Right atrium auricular region (tissue), 2 donors: Measurements from ENCODE around the gene DPM1. TPM values are rescaled to one million over a fixed set of nuclear protein-coding genes. Genes with fewer than 3 reads are reported as not detected.

Experiments used
- DNase-seq: peaks from one replicate; pipeline ENCODE4 v3.0.0-alpha.2; 2019; ENCODE audit warnings: low spot score
- H3K27ac ChIP-seq, 2 donors: fragments of 200-600 bp; sonication (generic); 1 replicate in 1 of 2; 2 replicates in 1 of 2; pipeline ENCODE4 v1.5.1; 2016 to 2019
- H3K27me3 ChIP-seq, 2 donors: fragments of 200-600 bp; sonication (generic); one replicate each; pipeline versions ENCODE4 v1.5.1 to v1.6.0; 2017 to 2019
- H3K36me3 ChIP-seq: fragments of 200-600 bp; sonication (generic); one replicate; pipeline ENCODE4 v1.5.1; 2016
- H3K4me1 ChIP-seq, 2 donors: fragments of 200-600 bp; sonication (generic); one replicate each; pipeline versions ENCODE4 v1.5.1 to v1.6.0; 2017 to 2019
- H3K4me3 ChIP-seq, 2 donors: fragments of 200-600 bp; sonication (generic); 1 replicate in 1 of 2; 2 replicates in 1 of 2; pipeline ENCODE4 v1.5.1; 2017 to 2019; ENCODE audit warnings: mild to moderate bottlenecking in 1 of 2, moderate library complexity in 1 of 2
- H3K9me3 ChIP-seq, 2 donors: fragments of 200-600 bp; sonication (generic); one replicate each; pipeline ENCODE4 v1.5.1; 2019
- total RNA-seq, 2 donors: library from RNA; depleted of rRNA; stranded (reverse); fragments of >200 nt; gene quantifications; one replicate each; pipeline ENCODE4 v1.1.0, GENCODE V29; 2016
- TF ChIP-seq, protein P1 (sequence below), 2 donors: fragments of 200-600 bp; sonication (generic); IDR thresholded peaks; one replicate each; pipeline ENCODE4 v1.5.1; 2019; ENCODE audit warnings: antibody characterized with exemption in 2 of 2

DPM1 gene
- total RNA-seq, 2 donors from 2014 or later, result 35.0 to 78.1 TPM

DNA sequence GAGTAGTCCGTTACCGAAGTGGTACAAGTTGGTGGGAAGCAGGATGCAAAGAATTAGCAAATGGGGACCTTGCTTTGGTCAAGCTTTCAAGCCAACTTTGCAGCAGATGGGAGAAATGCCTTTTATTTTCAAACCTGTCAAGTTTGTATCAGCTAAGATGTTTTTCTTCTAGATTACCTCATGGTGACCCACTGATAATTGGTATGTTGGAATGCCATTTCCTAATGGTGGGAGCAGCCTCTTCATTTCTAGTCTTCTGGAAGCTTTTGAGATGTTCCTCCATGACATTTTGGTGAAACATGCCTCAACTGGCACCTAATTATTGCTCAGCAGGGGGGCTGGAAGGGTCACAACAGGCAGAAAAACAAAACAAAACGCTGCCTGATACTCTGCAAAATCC lies 70.8 kb downstream of the DPM1 start:
- Histone ChIP-seq H3K36me3 (peaks cover 23% of the 10 kb centered on the region), H3K27me3 (no peaks in the 10 kb centered on the region), H3K4me3 (no peak overlapping the region), H3K27ac (no peak overlapping the region), H3K9me3 (no peaks in the 10 kb centered on the region), H3K4me1 (no peaks in the 10 kb centered on the region)
- DNase-seq, result no peak
- TF ChIP-seq, protein P1, sequence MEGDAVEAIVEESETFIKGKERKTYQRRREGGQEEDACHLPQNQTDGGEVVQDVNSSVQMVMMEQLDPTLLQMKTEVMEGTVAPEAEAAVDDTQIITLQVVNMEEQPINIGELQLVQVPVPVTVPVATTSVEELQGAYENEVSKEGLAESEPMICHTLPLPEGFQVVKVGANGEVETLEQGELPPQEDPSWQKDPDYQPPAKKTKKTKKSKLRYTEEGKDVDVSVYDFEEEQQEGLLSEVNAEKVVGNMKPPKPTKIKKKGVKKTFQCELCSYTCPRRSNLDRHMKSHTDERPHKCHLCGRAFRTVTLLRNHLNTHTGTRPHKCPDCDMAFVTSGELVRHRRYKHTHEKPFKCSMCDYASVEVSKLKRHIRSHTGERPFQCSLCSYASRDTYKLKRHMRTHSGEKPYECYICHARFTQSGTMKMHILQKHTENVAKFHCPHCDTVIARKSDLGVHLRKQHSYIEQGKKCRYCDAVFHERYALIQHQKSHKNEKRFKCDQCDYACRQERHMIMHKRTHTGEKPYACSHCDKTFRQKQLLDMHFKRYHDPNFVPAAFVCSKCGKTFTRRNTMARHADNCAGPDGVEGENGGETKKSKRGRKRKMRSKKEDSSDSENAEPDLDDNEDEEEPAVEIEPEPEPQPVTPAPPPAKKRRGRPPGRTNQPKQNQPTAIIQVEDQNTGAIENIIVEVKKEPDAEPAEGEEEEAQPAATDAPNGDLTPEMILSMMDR (IDR thresholded peaks at IDR 0.05), result no peak

DNA sequence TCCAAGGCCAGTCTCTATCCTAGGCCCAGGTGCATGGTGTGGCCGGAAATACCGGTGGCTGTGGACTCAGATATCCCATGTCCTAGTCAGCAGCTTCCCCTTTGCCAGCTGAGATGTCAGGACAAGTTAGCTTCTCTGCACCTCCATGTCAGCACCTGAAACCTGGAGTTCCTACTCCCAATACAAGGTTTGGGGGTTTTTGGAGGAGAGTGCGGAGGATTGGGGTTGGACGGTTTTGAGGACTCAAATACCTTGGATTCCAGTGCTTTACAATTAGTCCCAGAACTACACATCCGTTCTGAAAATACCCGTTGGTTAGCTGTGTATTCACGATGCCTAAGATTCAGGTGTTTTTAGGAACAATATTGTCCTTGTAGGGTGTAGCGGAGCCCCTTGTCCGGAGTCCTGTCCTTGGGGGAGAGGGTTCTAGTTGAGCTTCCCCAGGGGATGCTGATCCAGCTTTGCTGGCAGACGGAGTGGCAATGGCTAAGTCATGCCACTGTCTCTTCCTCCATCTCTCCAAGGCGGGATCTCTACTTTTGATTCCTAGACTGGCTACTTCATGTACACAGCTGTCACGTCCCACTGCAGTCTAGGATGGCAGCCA lies 72.0 kb downstream of the DPM1 start:
- H3K9me3 ChIP-seq, result no peaks in the 10 kb centered on the region
- no peak overlapping the region for H3K27ac ChIP-seq
- H3K27me3 ChIP-seq, result no peaks in the 10 kb centered on the region
- H3K36me3 ChIP-seq, result peaks cover 12% of the 10 kb centered on the region
- no peaks in the 10 kb centered on the region for H3K4me1 ChIP-seq
- no peak for DNase-seq
- TF ChIP-seq, protein P1 (IDR thresholded peaks at IDR 0.05), result no peak
- H3K4me3 ChIP-seq, result no peak overlapping the region

DNA sequence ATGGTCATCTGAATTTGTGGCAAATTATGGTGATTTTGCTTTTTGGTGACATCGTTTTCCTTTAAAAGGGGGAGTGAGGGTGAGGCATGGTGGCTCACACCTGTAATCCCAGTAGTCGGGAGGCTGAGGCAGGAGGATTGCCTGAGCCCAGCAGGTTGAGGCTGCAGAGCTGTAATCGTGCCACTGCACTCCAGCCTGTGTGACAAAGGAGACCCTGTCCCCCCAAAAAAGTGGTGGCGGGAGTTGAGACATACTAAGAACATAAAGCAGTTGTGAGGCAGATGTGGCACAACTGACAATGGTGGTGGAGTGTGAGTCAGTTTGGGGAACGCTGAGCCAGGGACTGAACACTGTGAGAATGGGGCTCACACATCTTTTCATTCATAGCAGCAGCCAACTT lies 72.6 kb downstream of the DPM1 start:
- no peak overlapping the region for H3K4me3 ChIP-seq
- H3K27me3 ChIP-seq, result no peaks in the 10 kb centered on the region
- no peaks in the 10 kb centered on the region for H3K4me1 ChIP-seq
- H3K9me3 ChIP-seq, result no peaks in the 10 kb centered on the region
- H3K36me3 ChIP-seq, result peaks cover 8% of the 10 kb centered on the region
- TF ChIP-seq, protein P1 (IDR thresholded peaks at IDR 0.05), result no peak
- no peak overlapping the region for H3K27ac ChIP-seq
- no peak for DNase-seq

DNA sequence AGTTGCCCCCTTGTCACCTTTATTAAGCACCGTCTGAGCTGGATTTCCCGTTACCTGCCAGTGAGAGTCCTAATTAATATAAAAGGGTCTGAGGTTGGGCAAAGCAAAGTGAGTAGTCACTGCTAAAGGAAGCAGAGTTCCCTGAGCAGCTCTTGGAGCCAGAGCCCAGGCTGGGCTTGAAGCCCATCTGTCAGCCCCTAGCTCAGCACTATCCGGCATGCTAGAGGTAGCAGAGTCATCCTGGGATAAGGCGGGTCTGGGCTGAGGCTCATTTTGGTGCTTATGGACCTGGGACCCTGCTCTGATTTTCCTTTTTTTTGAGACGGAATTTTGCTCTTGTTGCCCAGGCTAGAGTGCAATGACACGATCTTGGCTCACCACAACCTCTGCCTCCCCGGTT lies 73.3 kb downstream of the DPM1 start:
- H3K9me3 ChIP-seq, result no peaks in the 10 kb centered on the region
- TF ChIP-seq, protein P1 (IDR thresholded peaks at IDR 0.05), result no peak
- H3K36me3 ChIP-seq, result peaks cover 8% of the 10 kb centered on the region
- no peaks in the 10 kb centered on the region for H3K4me1 ChIP-seq
- H3K27me3 ChIP-seq, result no peaks in the 10 kb centered on the region
- H3K27ac ChIP-seq, result no peak overlapping the region
- DNase-seq, result no peak
- no peak overlapping the region for H3K4me3 ChIP-seq

Other genes with a start within 250 kb of the DPM1 start
- gene PARD6B, start 227.0 kb downstream of the DPM1 start, total RNA-seq, result 1 to 10 TPM; 4.4 to 5.9 TPM
- gene BCAS4, start 163.5 kb downstream of the DPM1 start, total RNA-seq, result 1 to 10 TPM; 1.5 to 2.2 TPM
- 10 to 100 TPM; 23.7 to 34.3 TPM for gene ADNP, start 27.1 kb downstream of the DPM1 start, total RNA-seq
- 1 to 10 TPM; 2.9 to 3.1 TPM for gene MOCS3, start 286 bp upstream of the DPM1 start, total RNA-seq
- 1 to 10 TPM in 1 of 2 donors, under 1 TPM in 1; 0.70 to 2.3 TPM for gene KCNG1, start 64.6 kb upstream of the DPM1 start, total RNA-seq